ENCODE results near the gene ATP8B3.
"Not testable (repeated sequence)": the region's sequence is repeated elsewhere in the genome, so short reads cannot be mapped to it uniquely, and the experiment has no call there.

Gene ATP8B3

DNA sequence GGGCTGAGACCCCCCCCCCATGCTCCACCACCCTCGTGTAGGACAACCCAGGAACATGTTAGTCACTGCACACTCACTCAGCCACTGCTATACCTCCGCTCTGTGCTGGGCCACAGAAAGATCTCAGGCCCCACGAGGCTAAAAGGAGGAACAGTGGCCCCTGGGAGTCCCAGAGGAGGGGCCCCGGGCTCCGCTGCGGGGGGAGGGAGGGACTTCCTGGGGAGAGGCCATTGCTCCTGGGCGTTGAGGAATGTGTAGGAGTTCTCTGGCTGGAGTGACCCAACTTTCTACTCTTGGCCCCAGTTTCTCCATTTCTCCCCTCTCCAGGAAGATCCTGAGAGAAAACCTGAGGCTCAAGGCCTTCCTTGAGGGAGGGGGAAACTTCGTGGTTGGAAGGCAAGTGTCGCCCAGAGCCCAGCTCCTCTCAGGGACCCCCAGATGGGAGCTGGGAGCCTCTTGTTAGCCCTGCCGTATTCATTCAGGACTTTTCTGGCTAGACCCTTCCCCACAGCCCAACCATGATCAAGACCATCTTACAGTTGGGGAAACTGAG is 45.2 kb downstream of the ATP8B3 start:
- H3K4me1 ChIP-seq (ENCODE audit: control insufficient read depth, insufficient read depth, low read length), result no peaks in the 10 kb centered on the region
- no peak overlapping the region for H3K4me3 ChIP-seq (ENCODE audit: low read length)
- H3K4me2 ChIP-seq (ENCODE audit: low read length), result no peak overlapping the region
- peaks cover 65% of the 10 kb centered on the region for H3K27me3 ChIP-seq (ENCODE audit: control insufficient read depth, insufficient read depth, low read length)
- H3K9ac ChIP-seq (ENCODE audit: low read depth, low read length), result no peak overlapping the region
- H3K9me3 ChIP-seq (replicated peaks; ENCODE audit: low read length), result peaks cover 12% of the 10 kb centered on the region
- no peaks in the 10 kb centered on the region for H3K36me3 ChIP-seq (ENCODE audit: insufficient read depth, low read length)

- Histone ChIP-seq H3K4me1 (ENCODE audit: control insufficient read depth, insufficient read depth, low read length) (no peaks in the 10 kb centered on the region), H3K36me3 (ENCODE audit: insufficient read depth, low read length) (no peaks in the 10 kb centered on the region), H3K9me3 (replicated peaks; ENCODE audit: low read length) (peaks cover 9% of the 10 kb centered on the region), H3K9ac (ENCODE audit: low read depth, low read length) (no peak overlapping the region), H3K27me3 (ENCODE audit: control insufficient read depth, insufficient read depth, low read length) (peaks cover 68% of the 10 kb centered on the region), H3K4me2 (ENCODE audit: low read length) (no peak overlapping the region), H3K4me3 (ENCODE audit: low read length) (no peak overlapping the region)
These were observed 45.9 kb downstream of the ATP8B3 start for GRCh38 chr19:1765904-1766799.

- Histone ChIP-seq H3K9me3 (replicated peaks; ENCODE audit: low read length) (peaks cover 1% of the 10 kb centered on the region), H3K4me3 (ENCODE audit: low read length) (no peak overlapping the region), H3K27me3 (ENCODE audit: control insufficient read depth, insufficient read depth, low read length) (peaks cover 74% of the 10 kb centered on the region)
These were observed 46.7 kb downstream of the ATP8B3 start for GRCh38 chr19:1765232-1765903.

DNA sequence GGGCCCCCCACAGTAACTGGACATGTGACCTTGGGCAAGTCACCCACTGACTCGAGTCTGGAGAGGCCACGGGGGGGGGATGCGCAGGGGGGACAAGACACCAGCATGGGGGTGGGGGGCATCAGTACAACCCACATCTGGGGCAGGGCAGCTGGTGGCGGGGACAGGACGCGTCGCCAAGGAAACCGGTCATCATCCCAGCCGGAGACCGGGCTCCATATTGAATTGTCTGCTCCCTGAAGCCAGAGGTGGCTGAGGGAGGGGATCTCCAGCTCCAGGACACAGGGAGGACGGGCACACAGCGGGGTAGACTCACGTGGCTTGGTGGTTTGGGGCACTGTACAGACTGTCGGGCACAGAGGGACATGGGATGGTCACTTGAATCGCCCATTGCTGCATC is 47.3 kb downstream of the ATP8B3 start:
- H3K9ac ChIP-seq (ENCODE audit: low read depth, low read length), result no peak overlapping the region
- peaks cover 80% of the 10 kb centered on the region for H3K27me3 ChIP-seq (ENCODE audit: control insufficient read depth, insufficient read depth, low read length)
- no peaks in the 10 kb centered on the region for H3K36me3 ChIP-seq (ENCODE audit: insufficient read depth, low read length)
- H3K4me1 ChIP-seq (ENCODE audit: control insufficient read depth, insufficient read depth, low read length), result no peaks in the 10 kb centered on the region
- no peak overlapping the region for H3K4me2 ChIP-seq (ENCODE audit: low read length)
- no peak overlapping the region for H3K4me3 ChIP-seq (ENCODE audit: low read length)
- no peaks in the 10 kb centered on the region for H3K9me3 ChIP-seq (replicated peaks; ENCODE audit: low read length)

More at GRCh38 chr19:1765232-1765903, 46.7 kb downstream of the ATP8B3 start:
- no peak overlapping the region for H3K9ac ChIP-seq (ENCODE audit: low read depth, low read length)
- no peak overlapping the region for H3K4me2 ChIP-seq (ENCODE audit: low read length)
- no peaks in the 10 kb centered on the region for H3K4me1 ChIP-seq (ENCODE audit: control insufficient read depth, insufficient read depth, low read length)
- H3K36me3 ChIP-seq (ENCODE audit: insufficient read depth, low read length), result no peaks in the 10 kb centered on the region

DNA sequence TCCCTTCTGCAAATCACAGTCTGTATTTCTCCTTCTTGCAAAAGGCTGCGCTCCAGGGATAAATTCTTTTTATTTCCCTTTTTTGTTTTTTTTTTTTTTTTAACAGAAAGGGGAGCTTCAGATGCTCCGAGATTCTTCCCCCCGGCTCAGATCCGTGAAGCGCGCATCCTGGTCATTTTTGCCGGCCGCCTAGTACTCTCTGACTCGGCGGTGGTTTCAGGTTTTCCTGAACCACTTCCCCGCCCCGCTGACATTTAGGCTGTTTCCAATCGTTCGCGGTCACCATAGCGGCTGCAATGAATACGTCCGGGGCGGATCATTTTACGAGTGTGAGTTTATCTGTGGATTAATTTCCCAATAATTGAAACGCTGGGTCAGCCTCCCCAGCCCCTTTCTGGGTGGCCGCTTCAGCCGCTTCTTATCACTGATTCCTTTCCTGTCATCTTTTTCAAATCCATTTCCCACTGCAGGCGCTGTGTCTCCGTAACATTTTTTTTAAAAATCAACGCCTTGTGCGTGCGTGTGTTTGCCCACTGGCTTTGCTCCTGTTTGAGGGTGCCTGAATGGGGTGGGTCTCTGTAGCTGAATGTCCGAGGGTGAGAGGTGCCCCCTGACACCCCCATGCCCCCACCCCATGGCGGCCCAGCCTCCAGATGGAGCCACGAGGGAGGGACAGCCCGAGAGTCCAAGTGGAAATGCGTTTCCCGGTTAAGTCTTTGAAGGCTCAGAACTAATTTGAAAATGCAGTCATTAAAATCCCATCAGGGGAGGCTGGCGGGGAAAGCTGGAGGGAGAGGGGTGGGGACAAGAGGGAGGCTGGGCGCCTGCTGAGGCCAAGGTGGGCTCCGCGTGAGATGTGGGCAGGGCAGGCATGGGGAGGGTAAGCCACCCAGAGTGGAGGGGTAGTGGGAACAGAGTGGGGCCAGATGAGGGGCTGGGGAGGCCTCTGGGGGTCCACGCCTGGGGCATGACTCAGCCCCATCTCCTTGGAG is 48.1 kb downstream of the ATP8B3 start:
- H3K4me3 ChIP-seq (ENCODE audit: low read length), result no peak overlapping the region
- H3K36me3 ChIP-seq (ENCODE audit: insufficient read depth, low read length), result no peaks in the 10 kb centered on the region
- H3K27me3 ChIP-seq (ENCODE audit: control insufficient read depth, insufficient read depth, low read length), result peaks cover 88% of the 10 kb centered on the region
- no peaks in the 10 kb centered on the region for H3K4me1 ChIP-seq (ENCODE audit: control insufficient read depth, insufficient read depth, low read length)
- no peak overlapping the region for H3K9ac ChIP-seq (ENCODE audit: low read depth, low read length)
- no peak overlapping the region for H3K4me2 ChIP-seq (ENCODE audit: low read length)
- no peaks in the 10 kb centered on the region for H3K9me3 ChIP-seq (replicated peaks; ENCODE audit: low read length)

DNA sequence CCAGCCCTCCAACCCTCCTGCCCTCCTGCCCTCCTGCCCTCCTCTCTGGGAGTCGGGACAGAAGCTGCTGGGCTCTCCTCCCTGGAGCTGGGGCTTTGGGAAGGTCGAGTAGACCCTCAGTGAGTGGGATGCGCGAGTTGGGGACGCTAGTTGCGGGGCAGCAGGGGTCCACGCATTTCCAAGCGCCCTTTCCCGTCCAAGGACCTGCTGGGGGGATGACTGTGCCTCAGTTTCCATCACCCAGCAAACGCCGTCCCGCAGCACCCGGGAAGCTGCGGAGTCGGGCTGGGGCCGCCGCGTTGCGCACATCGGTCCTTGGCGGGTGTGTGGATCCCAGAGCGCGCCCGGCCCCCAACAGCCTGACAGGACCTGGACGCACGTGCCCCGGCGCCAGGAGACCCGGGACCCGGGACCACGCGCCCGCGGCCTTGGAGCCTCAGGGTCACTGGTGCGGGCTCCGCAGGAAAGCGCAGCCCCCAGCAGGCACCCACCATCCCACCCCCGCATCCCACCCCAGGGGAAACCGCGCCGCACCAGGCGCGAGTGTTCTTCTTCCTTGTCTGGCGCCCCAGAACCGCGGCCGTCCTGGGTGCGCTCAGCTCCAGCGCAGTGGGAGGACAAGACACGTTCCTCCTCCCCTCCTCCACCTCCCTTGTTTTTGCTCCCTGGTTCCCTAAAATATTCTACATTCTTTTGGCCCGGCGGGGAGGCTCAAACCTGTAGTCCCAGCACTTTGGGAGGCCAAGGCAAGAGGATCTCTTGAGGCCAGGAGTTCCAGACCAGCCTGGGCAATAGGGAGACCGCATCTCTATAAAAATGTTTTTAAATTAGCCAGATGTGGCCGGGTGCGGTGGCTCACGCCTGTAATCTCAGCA is 49.6 kb downstream of the ATP8B3 start:
- Histone ChIP-seq H3K4me3 (ENCODE audit: low read length) (no peak overlapping the region), H3K9ac (ENCODE audit: low read depth, low read length) (no peak overlapping the region), H3K9me3 (replicated peaks; ENCODE audit: low read length) (no peaks in the 10 kb centered on the region), H3K4me1 (ENCODE audit: control insufficient read depth, insufficient read depth, low read length) (no peaks in the 10 kb centered on the region), H3K36me3 (ENCODE audit: insufficient read depth, low read length) (no peaks in the 10 kb centered on the region), H3K27me3 (ENCODE audit: control insufficient read depth, insufficient read depth, low read length) (peaks cover 91% of the 10 kb centered on the region), H3K4me2 (ENCODE audit: low read length) (no peak overlapping the region)

DNA sequence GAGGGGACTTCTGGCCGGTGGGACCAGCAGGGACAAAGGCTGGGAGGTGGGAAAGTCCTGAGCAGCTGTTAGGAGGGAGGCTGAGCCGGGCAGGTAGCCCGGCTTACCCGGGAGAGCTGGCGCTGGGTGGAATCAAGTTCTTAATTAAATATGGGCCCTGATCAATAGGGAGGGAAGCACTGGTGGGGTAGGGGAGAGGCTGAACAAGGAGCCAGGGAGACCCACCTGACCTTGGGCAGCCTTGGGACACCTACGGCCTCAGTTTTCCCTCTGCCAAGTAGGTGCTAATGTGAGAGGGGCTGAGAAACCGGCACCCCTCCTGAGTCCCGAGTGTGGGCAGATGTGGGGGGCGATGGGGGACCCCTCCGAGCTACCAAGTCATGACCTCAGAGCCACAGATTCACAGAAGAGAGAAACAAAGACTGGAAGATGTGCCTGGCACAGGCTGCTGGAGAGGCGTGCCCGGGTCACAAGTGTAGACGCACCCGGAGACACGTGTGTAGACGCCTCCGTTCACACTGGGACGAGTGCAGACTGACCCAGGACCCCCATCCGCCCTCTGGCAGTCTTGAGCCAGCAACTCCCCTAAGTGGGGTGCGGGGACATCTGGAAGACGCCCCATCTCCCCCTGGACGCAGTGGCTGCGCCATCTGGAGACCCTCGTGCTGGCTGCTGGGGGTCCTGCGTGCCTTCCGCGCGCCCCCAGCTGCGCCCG is 50.4 kb downstream of the ATP8B3 start:
- Histone ChIP-seq H3K4me1 (ENCODE audit: control insufficient read depth, insufficient read depth, low read length) (no peaks in the 10 kb centered on the region), H3K9ac (ENCODE audit: low read depth, low read length) (no peak overlapping the region), H3K4me2 (ENCODE audit: low read length) (no peak overlapping the region), H3K9me3 (replicated peaks; ENCODE audit: low read length) (no peaks in the 10 kb centered on the region), H3K4me3 (ENCODE audit: low read length) (no peak overlapping the region), H3K27me3 (ENCODE audit: control insufficient read depth, insufficient read depth, low read length) (peaks cover 92% of the 10 kb centered on the region), H3K36me3 (ENCODE audit: insufficient read depth, low read length) (no peaks in the 10 kb centered on the region)

DNA sequence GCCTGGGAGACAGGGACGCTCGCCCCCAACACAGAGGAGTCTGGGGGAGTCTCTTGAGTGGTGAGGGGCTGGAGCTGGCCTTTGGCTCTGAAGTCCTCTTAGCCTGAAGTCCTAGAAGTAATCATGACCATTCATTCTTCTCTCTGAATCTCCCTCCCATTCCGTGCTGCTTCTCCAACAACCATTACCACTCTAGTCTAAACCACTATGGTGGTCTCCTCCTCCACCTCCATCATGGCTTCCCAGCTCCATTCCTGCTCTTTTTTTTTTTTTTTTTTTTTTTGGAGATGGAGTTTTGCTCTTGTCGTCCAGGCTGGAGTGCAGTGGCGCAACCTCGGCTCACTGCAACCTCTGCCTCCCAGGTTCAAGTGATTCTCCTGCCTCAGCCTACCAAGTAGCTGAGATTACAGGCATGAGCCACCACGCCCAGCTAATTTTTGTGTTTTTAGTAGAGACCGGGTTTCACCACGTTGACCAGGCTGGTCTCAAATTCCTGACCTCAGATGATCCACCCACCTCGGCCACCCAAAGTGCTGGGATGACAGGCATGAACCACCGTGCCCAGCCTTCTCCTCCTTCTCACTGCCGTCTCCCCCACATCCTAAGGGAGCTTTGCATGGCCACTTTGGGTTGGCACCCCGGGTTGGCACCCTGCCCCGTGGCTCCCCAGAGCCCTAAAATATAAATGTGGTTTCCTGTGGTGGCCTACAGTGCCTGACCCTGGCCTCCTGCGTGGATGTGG is 51.1 kb downstream of the ATP8B3 start:
- H3K4me2 ChIP-seq (ENCODE audit: low read length); H3K9ac ChIP-seq (ENCODE audit: low read depth, low read length); H3K4me3 ChIP-seq (ENCODE audit: low read length); H3K4me1 ChIP-seq (ENCODE audit: control insufficient read depth, insufficient read depth, low read length); H3K36me3 ChIP-seq (ENCODE audit: insufficient read depth, low read length); H3K9me3 ChIP-seq (replicated peaks; ENCODE audit: low read length): not testable (repeated sequence)
- H3K27me3 ChIP-seq (ENCODE audit: control insufficient read depth, insufficient read depth, low read length), result peaks cover 91% of the 10 kb centered on the region

- Histone ChIP-seq H3K4me3 (ENCODE audit: low read length) (no peak overlapping the region), H3K27me3 (ENCODE audit: control insufficient read depth, insufficient read depth, low read length) (peaks cover 91% of the 10 kb centered on the region), H3K4me2 (ENCODE audit: low read length) (no peak overlapping the region), H3K4me1 (ENCODE audit: control insufficient read depth, insufficient read depth, low read length) (no peaks in the 10 kb centered on the region), H3K36me3 (ENCODE audit: insufficient read depth, low read length) (no peaks in the 10 kb centered on the region), H3K9me3 (replicated peaks; ENCODE audit: low read length) (no peaks in the 10 kb centered on the region), H3K9ac (ENCODE audit: low read depth, low read length) (no peak overlapping the region)
These were observed 52.1 kb downstream of the ATP8B3 start for GRCh38 chr19:1760020-1760419.

Measured in skeletal muscle satellite cell (primary cell).